MG63 (cell line): Measurements from ENCODE around the gene HOXD9. TPM values are rescaled to one million over a fixed set of nuclear protein-coding genes. Genes with fewer than 3 reads are reported as not detected.

Source experiments
- DNase-seq: peaks from one replicate; pipeline ENCODE4 v3.0.0-alpha.2; 2020
- H3K27me3 ChIP-seq: fragments of 250-450 bp; sonication (Bioruptor Pico); 2 replicates; pipeline ENCODE4 v1.5.1; 2020; ENCODE audit warnings: mild to moderate bottlenecking, moderate library complexity
- H3K36me3 ChIP-seq: fragments of 250-450 bp; sonication (Bioruptor Pico); 2 replicates; pipeline ENCODE4 v1.5.1; 2020; ENCODE audit warnings: mild to moderate bottlenecking, moderate library complexity
- H3K4me3 ChIP-seq: fragments of 250-450 bp; sonication (Bioruptor Pico); 2 replicates; pipeline ENCODE4 v1.5.1; 2020; ENCODE audit warnings: mild to moderate bottlenecking, moderate library complexity
- H3K9me3 ChIP-seq: fragments of 250-450 bp; sonication (Bioruptor Pico); 2 replicates; pipeline ENCODE4 v1.5.1; 2020; ENCODE audit warnings: mild to moderate bottlenecking, moderate library complexity
- total RNA-seq: library from RNA; depleted of rRNA; stranded (reverse); fragments of >200 nt; shearing (Covaris generic); gene quantifications from 2 replicates; pipeline ENCODE4 v1.2.3, GENCODE V29; 2014; ENCODE audit warnings: low replicate concordance

Gene HOXD9
- total RNA-seq, 1 experiment from 2014 or later, result 0.16 TPM

- no peak for DNase-seq
- Histone ChIP-seq H3K27me3 (no peaks in the 10 kb centered on the region), H3K36me3 (no peaks in the 10 kb centered on the region), H3K9me3 (no peaks in the 10 kb centered on the region), H3K4me3 (no peak overlapping the region)
Observed at GRCh38 chr2:176124947-176125771, 2.6 kb downstream of the HOXD9 start.

GRCh38 chr2:176125772-176126054 lies 3.2 kb downstream of the HOXD9 start:
- no peaks in the 10 kb centered on the region for H3K9me3 ChIP-seq
- H3K27me3 ChIP-seq, result no peaks in the 10 kb centered on the region
- no peak overlapping the region for H3K4me3 ChIP-seq
- H3K36me3 ChIP-seq, result no peaks in the 10 kb centered on the region
- no peak for DNase-seq

GRCh38 chr2:176126929-176127773 lies 4.6 kb downstream of the HOXD9 start:
- Histone ChIP-seq H3K27me3 (no peaks in the 10 kb centered on the region), H3K36me3 (no peaks in the 10 kb centered on the region), H3K4me3 (peak overlapping the region; percentile 31), H3K9me3 (no peaks in the 10 kb centered on the region)
- DNase-seq, result peak; percentile 23

GRCh38 chr2:176127774-176128072 lies 5.2 kb downstream of the HOXD9 start:
- Histone ChIP-seq H3K27me3 (no peaks in the 10 kb centered on the region), H3K4me3 (peak overlapping the region; percentile 52), H3K36me3 (no peaks in the 10 kb centered on the region), H3K9me3 (no peaks in the 10 kb centered on the region)
- no peak for DNase-seq

- Histone ChIP-seq H3K9me3 (no peaks in the 10 kb centered on the region), H3K4me3 (peak overlapping the region; percentile 52), H3K36me3 (no peaks in the 10 kb centered on the region), H3K27me3 (no peaks in the 10 kb centered on the region)
- peak; percentile 43 for DNase-seq
Observed at GRCh38 chr2:176128172-176128981, 5.9 kb downstream of the HOXD9 start.

GRCh38 chr2:176128982-176129796 lies 6.7 kb downstream of the HOXD9 start, which contains the start of gene HOXD8:
TSS of gene HOXD8 (plus strand) at chr2:176129705. CDS start at chr2:176130367, 662 bp downstream.
- no peaks in the 10 kb centered on the region for H3K9me3 ChIP-seq
- peak within 1 kb of the TSS; percentile 57 for H3K4me3 ChIP-seq
- DNase-seq, result peak; percentile 91
- H3K36me3 ChIP-seq, result no peaks in the 10 kb centered on the region
- H3K27me3 ChIP-seq, result no peaks in the 10 kb centered on the region

- H3K36me3 ChIP-seq, result no peaks in the 10 kb centered on the region
- DNase-seq, result no peak
- H3K4me3 ChIP-seq, result peak overlapping the region; percentile 52
- H3K9me3 ChIP-seq, result no peaks in the 10 kb centered on the region
- no peaks in the 10 kb centered on the region for H3K27me3 ChIP-seq
Observed at GRCh38 chr2:176129813-176130146, 7.3 kb downstream of the HOXD9 start.

GRCh38 chr2:176130147-176130956 lies 7.8 kb downstream of the HOXD9 start:
- H3K4me3 ChIP-seq, result peak overlapping the region; percentile 57
- peak; percentile 74 for DNase-seq
- no peaks in the 10 kb centered on the region for H3K36me3 ChIP-seq
- H3K27me3 ChIP-seq, result no peaks in the 10 kb centered on the region
- no peaks in the 10 kb centered on the region for H3K9me3 ChIP-seq

- no peaks in the 10 kb centered on the region for H3K27me3 ChIP-seq
- peak overlapping the region; percentile 57 for H3K4me3 ChIP-seq
Observed at GRCh38 chr2:176130957-176131847, 8.7 kb downstream of the HOXD9 start.

GRCh38 chr2:176131848-176132158 lies 9.3 kb downstream of the HOXD9 start:
- DNase-seq, result no peak
- H3K36me3 ChIP-seq, result no peaks in the 10 kb centered on the region
- H3K27me3 ChIP-seq, result no peaks in the 10 kb centered on the region
- H3K9me3 ChIP-seq, result no peaks in the 10 kb centered on the region
- H3K4me3 ChIP-seq, result no peak overlapping the region

More at GRCh38 chr2:176130957-176131847, 8.7 kb downstream of the HOXD9 start:
- no peaks in the 10 kb centered on the region for H3K36me3 ChIP-seq
- no peak for DNase-seq
- no peaks in the 10 kb centered on the region for H3K9me3 ChIP-seq

- Histone ChIP-seq H3K36me3 (no peaks in the 10 kb centered on the region), H3K9me3 (no peaks in the 10 kb centered on the region), H3K4me3 (no peak overlapping the region), H3K27me3 (no peaks in the 10 kb centered on the region)
- no peak for DNase-seq
Observed at GRCh38 chr2:176132205-176133171, 10.0 kb downstream of the HOXD9 start.

GRCh38 chr2:176133389-176133788 lies 10.9 kb downstream of the HOXD9 start:
- Histone ChIP-seq H3K9me3 (no peaks in the 10 kb centered on the region), H3K4me3 (no peak overlapping the region), H3K36me3 (no peaks in the 10 kb centered on the region), H3K27me3 (no peaks in the 10 kb centered on the region)
- no peak for DNase-seq

GRCh38 chr2:176134035-176134434 lies 11.5 kb downstream of the HOXD9 start:
- no peak for DNase-seq
- H3K9me3 ChIP-seq, result no peaks in the 10 kb centered on the region
- H3K36me3 ChIP-seq, result no peaks in the 10 kb centered on the region
- H3K4me3 ChIP-seq, result no peak overlapping the region
- no peaks in the 10 kb centered on the region for H3K27me3 ChIP-seq

GRCh38 chr2:176135035-176135440 lies 12.5 kb downstream of the HOXD9 start:
- no peak overlapping the region for H3K4me3 ChIP-seq
- no peaks in the 10 kb centered on the region for H3K27me3 ChIP-seq
- H3K36me3 ChIP-seq, result no peaks in the 10 kb centered on the region
- no peak for DNase-seq
- H3K9me3 ChIP-seq, result no peaks in the 10 kb centered on the region
